ENCODE results near the gene ZNF729.

- TF ChIP-seq CTCF (IDR thresholded peaks at IDR 0.05; ENCODE audit: low read length) (no peak), EZH2 (IDR thresholded peaks at IDR 0.05; ENCODE audit: borderline replicate concordance, low read length) (no peak)
Measured at GRCh38 chr19:22286151-22286810, at the start of gene ZNF729.
